ENCODE data around the gene NCOA1. TPM values are rescaled to one million over a fixed set of nuclear protein-coding genes. Genes with fewer than 3 reads are reported as not detected.
A peak's percentile ranks its signal among the peaks of the same experiment; 100 is the strongest.

Gene NCOA1
- polyA plus RNA-seq, 4 donors = 38.7 to 49.8 (median 47.1) TPM

DNA sequence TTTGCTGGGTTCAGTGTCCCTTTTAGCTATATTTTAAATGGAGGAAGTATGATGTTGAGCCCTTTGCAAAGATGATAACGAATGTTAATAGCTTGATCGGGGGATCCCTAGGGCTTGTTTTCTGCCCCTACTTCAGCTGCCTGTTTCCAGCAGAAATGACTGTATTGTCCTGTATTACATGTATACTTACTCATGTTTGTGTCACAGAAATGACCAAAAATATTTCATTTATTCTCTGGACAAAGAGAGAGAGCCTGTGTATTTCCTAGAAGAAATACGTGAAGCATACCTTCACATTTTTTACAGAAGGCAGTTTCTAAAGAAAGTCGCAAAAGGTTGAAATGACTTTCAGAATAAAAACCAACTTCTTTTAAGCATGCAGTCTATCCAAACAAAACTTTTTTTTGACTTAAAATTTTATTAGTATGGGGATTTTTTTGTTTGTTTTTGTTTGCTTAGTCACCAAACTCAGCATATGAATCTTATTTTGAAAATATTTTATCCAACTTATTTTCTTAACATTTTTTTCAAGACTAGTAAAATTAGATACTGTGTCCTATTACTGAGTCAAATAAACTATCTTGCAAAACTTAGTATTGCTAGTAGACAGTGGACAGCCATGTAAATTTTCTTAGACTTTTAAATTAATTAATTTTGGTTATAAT is 233.2 kb downstream of the NCOA1 start:
- no peak for DNase-seq (ENCODE audit: low read depth in 4 of 4, low spot score in 2 of 4)

DNA sequence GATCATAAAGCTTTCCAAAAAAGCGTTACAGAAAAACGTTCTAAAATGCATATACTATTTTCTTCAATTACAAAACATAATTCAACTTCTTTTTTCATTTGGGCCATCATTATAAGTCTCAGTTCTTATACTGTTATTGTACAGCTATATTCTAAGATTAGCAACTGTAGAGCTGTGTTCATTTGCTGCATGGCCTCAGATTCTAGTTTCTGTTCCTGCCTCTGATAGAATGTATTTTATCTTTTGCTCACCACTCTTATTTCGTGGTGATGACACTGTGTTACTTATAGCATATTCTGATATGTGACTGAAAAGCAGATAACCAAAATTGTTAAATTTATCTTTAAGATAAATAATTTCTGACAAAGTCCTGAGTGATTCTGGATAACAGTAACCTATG is 234.9 kb downstream of the NCOA1 start:
- DNase-seq (ENCODE audit: low read depth in 4 of 4, low spot score in 2 of 4) = no peak

DNA sequence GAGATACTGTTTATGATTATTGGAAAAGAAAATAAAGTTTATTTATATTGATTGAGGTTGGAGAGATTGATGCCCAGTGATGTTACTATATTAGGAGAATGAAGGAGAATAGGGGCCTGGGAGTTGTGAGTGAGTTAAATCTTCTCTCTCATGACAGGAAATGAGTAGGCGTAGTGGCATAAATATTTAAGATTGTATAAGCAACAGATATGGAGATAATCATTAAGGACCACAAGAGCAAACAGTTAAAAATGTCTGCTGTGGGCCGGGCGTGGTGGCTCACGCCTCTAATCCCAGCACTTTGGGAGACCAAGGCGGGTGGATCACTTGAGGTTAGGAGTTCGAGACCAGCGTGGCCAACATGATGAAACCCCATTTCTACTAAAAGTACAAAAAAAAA is 239.4 kb downstream of the NCOA1 start:
- DNase-seq (ENCODE audit: low read depth in 4 of 4, low spot score in 2 of 4) = no peak

DNA sequence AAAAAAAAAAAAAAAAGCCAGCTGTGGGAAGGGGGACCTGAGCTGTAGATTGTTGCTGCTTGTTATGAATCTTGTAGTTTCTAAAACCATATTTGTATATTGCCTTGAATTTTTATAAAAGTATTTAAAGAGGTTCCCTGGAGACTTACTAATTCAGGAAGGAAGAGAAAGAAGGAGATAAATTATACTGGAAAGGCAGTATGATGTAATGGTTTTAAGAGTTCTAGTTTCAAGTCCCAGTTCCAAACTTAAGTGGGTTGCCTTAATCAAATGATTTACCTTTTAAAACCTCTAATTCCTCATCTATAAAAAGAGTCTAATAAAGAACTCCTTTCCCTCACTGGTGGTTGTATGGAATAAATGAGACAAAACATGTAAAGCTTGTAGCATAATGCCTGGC is 240.0 kb downstream of the NCOA1 start:
- no peak for DNase-seq (ENCODE audit: low read depth in 4 of 4, low spot score in 2 of 4)

DNA sequence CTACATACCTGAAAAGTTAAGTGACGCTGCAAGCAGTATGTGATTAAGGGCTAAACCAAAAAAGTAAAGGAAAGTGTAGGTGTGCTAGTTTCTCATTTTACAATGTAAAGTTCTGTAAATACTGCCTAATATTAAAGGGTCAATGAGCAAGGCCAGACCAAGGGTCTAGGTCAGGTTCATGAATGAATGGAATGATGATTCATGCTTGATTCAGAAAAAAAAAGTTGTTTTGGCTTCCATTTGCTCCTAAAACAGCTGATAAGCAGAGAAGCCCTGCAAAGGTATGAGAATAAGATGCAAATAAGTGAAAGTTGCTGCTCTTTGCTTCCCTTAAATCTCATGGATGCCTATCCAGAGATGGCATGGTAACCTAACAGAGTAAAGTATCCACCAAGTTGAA is 240.9 kb downstream of the NCOA1 start:
- DNase-seq (ENCODE audit: low read depth in 4 of 4, low spot score in 2 of 4) = no peak

DNA sequence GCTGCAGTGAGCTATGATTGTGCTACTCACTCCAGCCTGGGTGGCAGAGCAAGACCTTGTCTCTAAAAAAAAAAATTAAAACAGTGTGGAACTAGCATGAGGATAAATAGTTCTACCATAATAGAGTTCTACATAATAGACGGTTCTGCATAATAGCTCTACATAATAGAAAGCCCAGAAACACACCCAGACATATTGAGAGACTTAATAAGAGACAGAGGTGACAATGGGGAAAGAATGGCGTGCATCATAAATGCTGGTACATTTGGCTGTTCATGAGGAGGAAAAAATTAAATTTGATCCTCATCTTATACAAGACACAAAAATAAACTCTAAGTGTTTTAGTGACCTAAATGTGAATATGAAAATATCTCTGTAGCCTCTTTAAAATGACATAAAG is 243.7 kb downstream of the NCOA1 start:
- DNase-seq (ENCODE audit: low read depth in 4 of 4, low spot score in 2 of 4) = no peak

DNA sequence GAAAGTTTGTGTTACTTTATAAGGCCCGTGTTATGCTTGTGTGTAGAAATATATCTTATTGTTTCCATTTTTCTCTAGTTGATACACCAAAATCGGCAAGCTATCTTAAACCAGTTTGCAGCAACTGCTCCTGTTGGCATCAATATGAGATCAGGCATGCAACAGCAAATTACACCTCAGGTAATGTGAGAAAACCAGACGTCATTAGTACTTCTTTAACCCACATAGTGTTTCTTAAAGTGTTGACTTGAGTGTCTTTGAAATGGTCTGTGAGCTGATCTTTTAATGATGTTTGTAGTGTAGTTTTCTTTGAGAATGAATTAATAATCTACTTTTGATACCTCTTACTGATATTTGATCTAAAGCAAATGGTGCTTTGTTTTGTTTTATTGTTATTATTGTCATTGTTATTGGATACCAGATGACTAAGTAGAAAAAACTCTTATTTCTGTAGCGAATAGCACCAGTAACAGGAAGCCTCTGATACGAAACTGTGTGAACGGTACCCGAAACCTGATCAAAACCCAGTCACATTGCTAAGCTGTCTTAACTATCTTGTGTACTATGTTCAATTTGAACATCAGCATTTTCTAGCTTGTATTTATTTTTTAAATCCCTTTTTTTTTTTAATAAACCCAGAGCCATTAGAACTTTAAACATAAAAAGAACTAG is 248.4 kb downstream of the NCOA1 start:
- no peak for DNase-seq (ENCODE audit: low read depth in 4 of 4, low spot score in 2 of 4)

DNA sequence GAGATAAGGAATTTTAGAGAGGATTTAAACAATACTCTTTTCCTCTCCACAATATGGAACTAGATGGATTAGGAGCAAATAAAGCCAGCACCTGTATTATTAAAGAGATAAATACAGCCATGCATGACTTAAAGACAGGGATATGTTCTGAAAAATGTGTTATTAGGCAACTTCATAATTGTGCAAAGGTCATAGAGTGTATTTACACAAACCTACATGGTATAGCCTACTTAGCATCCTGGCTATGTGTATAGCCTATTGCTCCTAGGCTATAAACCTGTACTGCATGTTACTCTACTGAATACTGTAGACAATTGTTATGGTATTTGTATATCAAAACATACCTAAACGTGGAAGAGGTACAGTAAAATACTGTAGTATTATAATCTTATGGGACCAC is 249.1 kb downstream of the NCOA1 start:
- DNase-seq (ENCODE audit: low read depth in 4 of 4, low spot score in 2 of 4) = no peak

DNA sequence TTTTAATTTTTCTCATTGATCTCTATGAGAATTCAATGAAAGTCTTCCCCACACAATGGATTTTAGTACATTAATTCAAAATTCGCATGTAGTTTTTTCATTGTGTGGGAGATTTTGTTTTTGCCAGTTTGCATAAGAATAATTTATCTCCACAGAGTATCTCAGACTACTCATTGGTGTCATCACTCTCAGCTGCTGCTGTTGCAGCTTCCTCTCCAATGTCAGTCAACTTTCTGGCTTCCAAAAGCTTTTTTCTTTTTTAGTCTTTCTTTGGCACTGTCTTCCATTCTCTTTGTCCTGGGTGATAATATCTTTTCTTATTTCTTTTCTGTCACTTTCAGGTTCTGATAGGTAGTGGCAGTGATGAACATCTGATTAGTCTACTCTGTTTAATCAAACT is 251.7 kb downstream of the NCOA1 start:
- DNase-seq (ENCODE audit: low read depth in 4 of 4, low spot score in 2 of 4) = no peak

DNA sequence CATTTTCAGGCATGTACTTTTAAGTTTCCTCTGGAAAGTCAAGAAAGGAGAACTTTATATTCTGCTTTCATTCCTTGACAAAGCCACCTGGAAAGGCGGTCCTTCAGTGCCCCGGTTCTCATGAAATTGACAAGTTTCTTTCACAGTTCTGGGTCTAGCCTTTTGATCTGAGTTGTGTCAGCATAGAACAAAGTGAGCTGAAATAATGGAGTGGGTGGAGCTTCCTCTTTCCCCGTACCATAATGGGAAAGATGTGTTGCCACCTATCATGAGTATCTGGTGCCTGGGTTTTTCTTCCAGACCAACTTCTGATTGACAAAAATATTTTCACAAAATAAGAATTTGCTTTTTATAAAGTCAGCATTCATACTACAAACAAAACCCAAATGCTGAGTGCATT is 252.9 kb downstream of the NCOA1 start:
- DNase-seq (ENCODE audit: low read depth in 4 of 4, low spot score in 2 of 4) = no peak

DNA sequence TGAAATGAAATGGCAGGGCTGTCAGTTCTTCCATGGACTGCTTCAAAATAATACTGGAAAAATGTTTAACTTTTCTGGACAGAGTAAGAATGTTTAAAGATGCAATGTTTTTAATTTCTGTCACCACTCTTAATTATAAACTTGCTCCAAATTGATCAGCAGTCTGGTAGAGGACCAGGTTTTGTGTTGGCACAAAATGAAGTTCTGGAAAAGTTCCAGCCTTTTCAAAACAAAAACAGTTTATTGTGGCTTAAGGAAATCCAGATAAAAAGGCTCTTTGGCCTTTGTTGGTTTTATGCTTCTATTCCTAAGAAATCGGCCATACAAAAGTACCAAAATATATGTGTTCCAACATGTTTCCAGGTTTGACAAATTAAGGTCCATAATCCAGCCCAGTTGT is 253.3 kb downstream of the NCOA1 start:
- DNase-seq (ENCODE audit: low read depth in 4 of 4, low spot score in 2 of 4) = no peak

DNA sequence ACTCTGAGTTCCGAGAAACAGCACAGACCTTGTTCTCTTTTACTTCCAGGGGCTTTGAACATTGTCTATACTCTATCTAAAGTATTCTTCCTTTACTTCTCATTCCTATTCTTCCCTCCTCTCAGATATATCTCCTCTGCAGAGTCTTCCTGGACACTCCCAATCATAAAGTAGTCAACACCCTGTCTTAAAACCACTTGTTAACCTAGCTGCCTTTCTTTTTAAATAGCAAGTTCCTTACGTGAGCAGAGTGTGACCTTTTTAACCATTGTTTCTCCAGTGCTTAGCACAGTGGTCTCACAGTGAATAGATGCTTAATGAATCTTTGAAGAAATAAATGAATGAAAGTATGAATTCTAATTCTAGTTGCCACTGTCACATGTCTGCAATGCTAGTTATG is 254.8 kb downstream of the NCOA1 start:
- no peak for DNase-seq (ENCODE audit: low read depth in 4 of 4, low spot score in 2 of 4)

DNA sequence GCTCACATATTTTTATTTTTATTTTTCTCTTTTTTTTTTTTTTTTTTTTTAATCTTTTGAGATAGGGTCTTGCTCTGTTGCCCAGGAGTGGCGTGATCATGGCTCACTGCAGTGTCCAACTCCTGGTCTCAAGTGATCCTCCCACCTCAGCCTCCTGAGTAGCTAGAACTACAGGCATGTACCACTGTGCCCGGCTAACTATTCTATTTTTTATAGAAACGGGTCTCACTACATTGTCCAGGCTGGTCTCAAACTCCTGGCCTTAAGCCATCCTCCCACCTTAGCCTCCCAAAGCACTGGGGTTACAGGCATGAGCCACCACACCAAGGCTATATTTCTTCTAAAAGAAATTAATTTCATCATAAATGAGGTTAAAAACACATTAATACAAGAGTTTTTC is 256.2 kb downstream of the NCOA1 start:
- no peak for DNase-seq (ENCODE audit: low read depth in 4 of 4, low spot score in 2 of 4)

DNA sequence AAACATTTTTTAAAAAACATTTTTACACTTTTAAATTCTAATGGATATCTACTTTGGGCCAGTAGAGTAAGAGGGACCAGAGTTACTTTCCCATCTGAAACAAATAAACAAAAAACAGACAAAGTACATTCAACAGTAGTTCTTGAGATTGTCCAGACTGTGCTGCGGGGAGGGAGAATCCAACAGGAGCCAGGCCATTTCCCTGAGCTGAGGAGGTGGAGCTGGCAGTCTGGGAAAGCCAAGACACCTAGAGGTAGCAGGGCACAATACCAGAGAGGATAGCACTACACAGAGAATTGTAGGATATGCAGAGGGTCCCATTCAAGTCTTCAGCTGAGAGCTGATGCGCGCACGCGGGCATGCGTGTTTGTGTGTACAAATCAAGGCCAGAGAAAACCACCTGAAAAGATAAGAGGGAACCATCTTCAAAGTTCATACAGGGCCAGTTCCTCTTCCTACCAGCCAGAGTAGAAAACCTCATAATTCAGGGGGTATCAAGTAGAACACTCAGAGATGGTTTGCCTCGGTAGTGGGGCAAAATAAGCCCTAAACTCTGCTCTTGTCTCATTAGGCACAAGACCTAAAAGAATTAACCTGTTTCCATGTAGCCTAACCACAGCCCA is 258.1 kb downstream of the NCOA1 start:
- DNase-seq (ENCODE audit: low read depth in 4 of 4, low spot score in 2 of 4) = no peak

DNA sequence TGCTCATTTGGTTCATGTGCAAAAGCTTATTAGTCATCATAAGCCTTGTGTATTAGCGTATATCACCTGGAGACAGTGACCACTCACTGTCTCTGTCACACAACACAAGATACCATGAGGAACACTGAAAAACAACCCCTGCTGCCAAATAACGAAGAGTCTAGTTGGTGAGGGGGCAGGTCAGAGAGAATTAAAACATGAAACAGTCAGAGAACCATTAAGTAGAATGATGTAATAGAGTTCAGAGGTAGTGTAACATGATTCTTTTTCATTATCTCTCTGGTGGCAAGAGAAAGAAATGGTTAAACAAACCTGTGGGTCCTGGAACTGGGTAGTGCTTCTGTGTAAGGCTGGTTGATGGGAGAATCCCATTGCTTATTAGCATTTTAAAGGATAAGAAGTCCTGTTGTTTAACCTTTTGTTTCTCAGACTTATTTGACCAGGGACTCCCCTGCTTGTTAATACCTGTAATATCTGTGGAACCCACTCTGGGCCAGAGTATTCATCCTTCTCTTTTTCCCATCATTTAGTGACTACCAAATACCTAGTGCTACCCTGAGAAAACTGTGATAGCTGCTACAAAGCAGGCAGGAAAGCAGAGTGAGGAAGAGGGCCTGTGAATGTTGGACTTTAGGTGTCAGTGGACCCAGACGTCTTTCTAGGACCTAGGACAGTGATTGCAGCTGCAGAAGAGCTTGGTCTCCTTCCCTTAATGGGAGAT is 264.1 kb downstream of the NCOA1 start:
- DNase-seq (ENCODE audit: low read depth in 4 of 4, low spot score in 2 of 4) = peak in 2 of 4 donors; percentile 35 to 49

DNA sequence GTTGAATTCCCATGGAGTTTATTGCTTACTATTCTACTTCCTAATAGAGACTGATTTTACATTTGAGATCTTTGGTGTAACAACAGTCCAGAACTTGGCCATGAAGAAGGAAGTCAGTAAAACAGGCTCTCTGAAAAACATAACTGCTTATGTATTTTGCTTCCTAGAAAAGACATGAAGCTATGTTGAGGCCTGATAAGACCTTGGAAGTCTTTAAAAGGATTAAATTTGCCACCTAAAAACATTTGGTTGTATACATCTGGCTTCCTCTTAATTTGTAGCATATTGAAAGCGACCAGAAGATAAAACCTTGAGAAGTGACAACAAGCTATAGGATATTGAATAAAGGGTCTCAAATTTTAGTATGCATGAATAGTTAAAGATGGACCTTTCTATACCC is 265.7 kb downstream of the NCOA1 start:
- DNase-seq (ENCODE audit: low read depth in 4 of 4, low spot score in 2 of 4) = no peak

DNA sequence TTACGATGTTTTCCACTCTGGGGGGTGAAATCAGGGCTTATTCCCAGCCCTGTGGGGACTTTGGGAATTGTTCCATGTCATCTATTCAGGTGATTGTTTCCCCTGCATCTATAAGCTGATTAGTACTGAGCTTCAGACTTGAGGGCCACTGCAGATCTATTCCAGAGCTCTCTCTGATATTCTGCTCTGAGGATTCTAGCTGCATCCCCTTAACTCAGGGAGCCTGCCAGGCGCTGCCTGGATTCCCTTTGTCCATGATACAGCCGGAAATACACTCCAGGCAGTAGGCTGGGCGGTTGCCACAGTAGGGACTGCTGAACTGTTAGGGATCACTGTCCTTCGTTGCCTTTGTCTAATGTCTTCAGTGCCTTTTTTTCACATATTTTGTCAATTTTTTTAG is 270.8 kb downstream of the NCOA1 start:
- DNase-seq (ENCODE audit: low read depth in 4 of 4, low spot score in 2 of 4) = no peak

DNA sequence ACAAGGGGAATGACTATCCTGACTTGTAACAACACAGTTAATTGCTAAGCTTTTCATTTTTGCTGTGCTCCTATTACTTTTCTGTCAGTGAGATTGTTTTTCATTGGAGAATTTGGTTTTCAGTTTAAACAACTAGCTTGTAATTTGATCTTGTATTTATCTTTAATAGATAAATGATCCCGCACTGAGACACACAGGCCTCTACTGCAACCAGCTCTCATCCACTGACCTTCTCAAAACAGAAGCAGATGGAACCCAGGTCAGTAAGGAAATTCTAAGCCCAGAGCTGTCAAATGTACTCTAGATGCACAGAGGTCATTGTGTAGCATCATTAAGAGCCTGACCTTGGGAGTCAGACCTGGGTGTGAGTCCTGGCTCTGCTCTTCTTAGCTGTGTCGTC is 271.5 kb downstream of the NCOA1 start:
- DNase-seq (ENCODE audit: low read depth in 4 of 4, low spot score in 2 of 4) = no peak

DNA sequence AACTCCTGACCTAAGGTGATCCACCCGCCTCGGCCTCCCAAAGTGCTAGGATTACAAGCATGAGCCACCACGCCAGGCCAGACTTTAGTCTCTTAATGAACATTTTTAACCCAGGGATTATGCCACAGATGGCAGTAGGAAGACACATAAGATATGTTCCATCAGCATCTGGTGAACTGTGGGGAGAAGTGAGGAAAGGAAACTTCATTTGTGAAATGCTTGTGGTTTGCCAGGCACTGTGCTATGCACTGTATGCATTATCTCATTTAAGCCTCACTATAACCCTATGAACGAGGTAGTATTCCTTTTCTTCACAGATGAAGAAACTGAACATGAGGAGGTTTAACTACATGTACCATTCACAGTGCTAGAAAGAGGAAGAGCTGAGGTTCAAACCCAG is 272.8 kb downstream of the NCOA1 start:
- no peak for DNase-seq (ENCODE audit: low read depth in 4 of 4, low spot score in 2 of 4)

DNA sequence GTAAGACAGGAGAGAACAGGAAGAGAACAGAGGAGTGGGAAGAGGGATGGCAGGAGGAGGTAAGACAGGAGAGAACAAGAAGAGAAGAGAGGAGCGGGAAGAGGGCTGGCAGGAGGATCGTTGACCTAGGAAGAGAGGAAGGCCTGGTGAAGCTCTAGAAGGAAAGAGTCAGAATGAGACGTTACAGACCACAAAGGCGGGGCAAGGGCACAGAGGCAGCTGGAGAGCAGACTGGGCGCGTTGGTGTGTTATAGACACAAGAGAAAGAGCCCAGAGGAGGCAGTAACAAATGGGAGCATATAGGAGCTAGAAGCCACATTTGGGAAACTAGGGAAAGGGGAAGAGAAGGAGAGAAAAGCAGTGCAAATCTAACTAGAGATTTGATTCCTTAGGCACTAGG is 275.6 kb downstream of the NCOA1 start:
- DNase-seq (ENCODE audit: low read depth in 4 of 4, low spot score in 2 of 4) = no peak

DNA sequence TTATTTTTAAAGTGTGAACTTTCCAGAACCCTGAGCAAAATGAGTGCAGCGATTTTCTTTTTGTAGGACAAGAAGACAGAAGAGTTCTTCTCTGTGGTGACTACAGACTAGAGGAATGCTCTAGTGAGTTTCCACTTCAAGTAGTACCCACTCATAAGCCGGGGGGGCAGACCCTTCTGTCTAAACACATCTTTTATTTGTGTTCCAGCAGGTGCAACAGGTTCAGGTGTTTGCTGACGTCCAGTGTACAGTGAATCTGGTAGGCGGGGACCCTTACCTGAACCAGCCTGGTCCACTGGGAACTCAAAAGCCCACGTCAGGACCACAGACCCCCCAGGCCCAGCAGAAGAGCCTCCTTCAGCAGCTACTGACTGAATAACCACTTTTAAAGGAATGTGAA is 277.0 kb downstream of the NCOA1 start:
- no peak for DNase-seq (ENCODE audit: low read depth in 4 of 4, low spot score in 2 of 4)

DNA sequence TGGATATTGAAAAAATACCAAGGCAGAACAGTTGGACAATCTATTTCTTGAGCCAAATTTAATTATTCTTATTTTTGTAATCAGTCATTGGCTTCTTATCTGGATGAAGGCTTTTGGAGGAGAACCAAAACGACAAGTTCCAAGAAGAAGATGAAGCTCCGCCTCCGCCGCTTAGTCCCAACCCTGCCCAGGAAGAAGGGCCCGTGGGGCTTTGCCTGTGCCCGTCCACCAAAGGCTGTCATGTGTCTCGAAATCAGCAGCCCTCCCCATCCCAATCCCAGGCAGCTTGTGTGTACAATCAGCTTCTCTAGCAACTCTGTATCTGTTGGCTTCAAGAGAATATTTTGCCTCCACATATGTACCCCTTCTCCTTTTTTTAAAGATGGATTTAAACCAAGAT is 277.5 kb downstream of the NCOA1 start:
- DNase-seq (ENCODE audit: low read depth in 4 of 4, low spot score in 2 of 4) = no peak

All from left renal cortex interstitium (tissue), 4 donors.